Astrocyte of the cerebellum (primary cell): ENCODE measurements around the gene F5.

ENCODE experiments used
- DNase-seq: peaks from one replicate; pipeline ENCODE4 v3.0.0-alpha.2; 2011; ENCODE audit warnings: low read depth
- H3K4me3 ChIP-seq: 2 replicates; pipeline ENCODE4 v1.5.1; 2011; ENCODE audit warnings: mild to moderate bottlenecking, low read depth, low read length, moderate library complexity
- CTCF ChIP-seq: IDR thresholded peaks from 2 replicates; pipeline ENCODE4 v1.5.1; 2012; ENCODE audit warnings: low read length, low read depth, moderate library complexity, mild to moderate bottlenecking; ENCODE audit errors: missing control alignments
- in situ Hi-C: cut with HindIII; loops from 2 replicates; pipeline ENCODE4 v1.10.0; 2017; ENCODE audit warnings: low sequenced_read_pairs

The F5 gene

GRCh38 chr1:169608226-169608625 is 21.9 kb upstream of the F5 start:
- in situ Hi-C loops = no loop called here
- DNase-seq = no peak
- no peak for TF ChIP-seq CTCF
- no peak overlapping the region for H3K4me3 ChIP-seq

GRCh38 chr1:169604781-169605560 is 18.7 kb upstream of the F5 start:
- TF ChIP-seq CTCF = no peak
- in situ Hi-C loops = no loop called here
- no peak overlapping the region for H3K4me3 ChIP-seq
- no peak for DNase-seq

DNA sequence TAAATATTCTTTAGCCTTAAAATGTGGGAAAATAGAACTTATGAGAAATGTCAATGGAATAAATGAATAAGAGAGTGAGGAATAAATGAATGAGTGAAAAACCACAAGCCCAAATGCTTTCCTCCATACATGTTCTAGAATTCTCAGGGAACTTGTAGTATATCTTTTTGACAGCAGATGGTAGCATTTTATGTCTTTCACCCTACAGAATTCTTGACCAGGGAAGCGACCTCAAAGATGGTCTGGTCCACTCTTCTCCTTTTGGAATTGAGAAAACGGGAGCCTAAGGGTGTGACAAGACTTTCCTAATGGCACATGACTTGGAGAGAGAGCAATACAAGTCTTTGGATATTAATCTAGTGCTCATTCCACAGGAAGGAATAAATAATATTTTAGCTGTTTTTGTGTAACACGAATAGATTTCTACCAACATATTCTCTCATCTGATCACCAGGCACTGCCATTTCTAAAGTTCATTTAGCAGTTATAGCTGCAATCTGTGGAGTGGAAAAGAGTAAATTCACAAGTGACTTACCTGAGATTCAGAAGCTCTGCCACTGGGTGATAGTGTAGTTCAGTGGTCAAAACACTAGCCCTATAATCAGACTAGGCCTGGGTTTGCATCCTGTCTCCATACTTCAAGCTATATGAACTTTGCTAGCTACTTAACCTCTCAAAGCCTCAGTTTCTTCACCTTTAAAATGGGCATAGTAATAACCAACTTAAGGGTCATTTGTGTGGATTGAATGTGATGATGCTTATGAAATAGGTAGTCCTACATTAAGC is 15.0 kb upstream of the F5 start:
- DNase-seq = peak; percentile 12
- TF ChIP-seq CTCF = peak; percentile 26
- H3K4me3 ChIP-seq = no peak overlapping the region
- in situ Hi-C loops = no loop called here

- in situ Hi-C loops = no loop called here
- no peak overlapping the region for H3K4me3 ChIP-seq
- DNase-seq = peak; percentile 22
- TF ChIP-seq CTCF = no peak
Measured at GRCh38 chr1:169595764-169596711, 9.8 kb upstream of the F5 start.

GRCh38 chr1:169594391-169594790 is 8.1 kb upstream of the F5 start:
- TF ChIP-seq CTCF = no peak
- H3K4me3 ChIP-seq = no peak overlapping the region
- DNase-seq = no peak
- in situ Hi-C loops = no loop called here

DNA sequence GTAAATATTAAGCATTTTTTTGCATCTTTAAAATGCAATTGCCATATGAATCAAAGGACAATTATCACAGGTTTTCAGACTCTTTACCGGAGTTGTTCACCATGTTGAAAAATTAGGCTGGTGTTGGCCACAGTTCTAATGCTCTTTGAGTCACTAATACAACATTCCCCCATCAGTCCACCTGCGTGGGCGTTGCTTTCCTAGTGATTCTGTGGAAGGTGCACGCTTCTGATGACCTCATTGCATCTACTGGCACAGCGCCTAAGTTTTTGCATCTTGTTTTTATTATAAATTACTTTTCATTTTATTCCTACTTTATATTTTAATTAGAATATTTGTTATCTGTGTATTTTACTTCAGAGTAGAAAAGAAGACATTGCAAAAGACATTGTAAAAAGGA is 4.7 kb upstream of the F5 start:
- no peak for DNase-seq
- H3K4me3 ChIP-seq = no peak overlapping the region
- TF ChIP-seq CTCF = no peak
- in situ Hi-C loops = no loop called here
